Renal pelvis (tissue), 4 donors: ENCODE measurements around the gene WNT7B. TPM values are rescaled to one million over a fixed set of nuclear protein-coding genes. Genes with fewer than 3 reads are reported as not detected.

Source experiments
- DNase-seq: peaks from one replicate; pipeline ENCODE4 v3.0.0-alpha.2; 2013
- polyA plus RNA-seq, 3 donors: library from polyadenylated mRNA; unstranded; fragments of 120-200 nt; gene quantifications; one replicate each; pipeline ENCODE4 v1.2.1, GENCODE V29; 2013; ENCODE audit not compliant: insufficient read length in 3 of 3

The WNT7B gene
- polyA plus RNA-seq, 3 donors: 10.4 to 12.0 (median 11.1) TPM

GRCh38 chr22:45934168-45934564 is 42.8 kb downstream of the WNT7B start:
- DNase-seq: no peak

DNA sequence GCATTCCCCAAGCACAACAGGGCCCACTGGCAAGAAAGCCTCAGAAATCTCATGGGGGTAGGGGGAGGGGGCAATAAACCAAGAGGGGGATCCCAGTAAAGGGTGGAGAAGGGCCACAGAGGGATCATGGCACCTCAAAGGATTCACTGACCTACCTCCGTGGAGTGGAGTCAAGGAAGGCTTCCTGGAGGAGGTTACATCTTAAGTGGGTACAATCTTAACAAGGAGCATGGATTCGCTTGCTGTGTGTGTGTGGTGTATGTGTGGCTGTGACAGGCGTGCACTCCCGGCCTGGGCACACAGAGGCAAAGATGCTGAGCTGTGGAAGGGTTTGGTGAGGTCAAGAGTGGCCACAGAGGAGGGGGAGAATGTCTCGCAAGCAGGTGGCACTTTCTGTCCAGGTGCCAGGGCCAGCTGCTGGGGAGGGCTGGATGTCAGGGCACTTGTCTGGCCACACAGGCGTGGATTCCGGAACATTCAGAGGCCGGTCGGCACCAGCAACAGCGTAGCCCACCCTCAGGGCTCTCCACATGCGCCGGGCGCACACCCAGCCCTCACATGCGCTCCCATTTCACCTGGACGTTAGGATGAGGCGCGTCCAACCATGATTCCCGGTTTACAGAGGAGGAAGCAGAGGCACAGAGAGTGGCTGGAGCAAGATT is 43.3 kb downstream of the WNT7B start:
- no peak for DNase-seq

- no peak for DNase-seq
Measured at GRCh38 chr22:45932071-45932470, 44.9 kb downstream of the WNT7B start.

GRCh38 chr22:45931042-45931441 is 45.9 kb downstream of the WNT7B start:
- no peak for DNase-seq

- DNase-seq: no peak
Measured at GRCh38 chr22:45930324-45930723, 46.6 kb downstream of the WNT7B start.

DNA sequence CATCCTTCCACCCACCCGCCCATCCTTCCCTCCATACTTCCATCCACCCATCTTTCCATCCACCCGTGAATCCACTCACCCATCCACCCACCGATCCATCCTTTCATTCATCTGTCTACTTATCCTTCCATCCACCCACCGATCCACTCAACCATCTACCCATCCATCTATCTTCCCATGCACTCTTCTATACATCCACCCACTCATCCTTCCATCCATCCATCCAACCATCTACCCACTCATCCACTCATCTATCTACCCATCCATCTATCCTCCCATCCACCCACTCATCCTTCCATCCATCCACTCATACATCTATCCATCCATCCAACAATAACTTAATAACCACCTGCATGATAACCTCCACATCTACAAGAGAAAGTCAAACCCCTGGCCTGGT is 47.3 kb downstream of the WNT7B start:
- DNase-seq: no peak

GRCh38 chr22:45928726-45929368 is 48.1 kb downstream of the WNT7B start:
- DNase-seq: no peak

DNA sequence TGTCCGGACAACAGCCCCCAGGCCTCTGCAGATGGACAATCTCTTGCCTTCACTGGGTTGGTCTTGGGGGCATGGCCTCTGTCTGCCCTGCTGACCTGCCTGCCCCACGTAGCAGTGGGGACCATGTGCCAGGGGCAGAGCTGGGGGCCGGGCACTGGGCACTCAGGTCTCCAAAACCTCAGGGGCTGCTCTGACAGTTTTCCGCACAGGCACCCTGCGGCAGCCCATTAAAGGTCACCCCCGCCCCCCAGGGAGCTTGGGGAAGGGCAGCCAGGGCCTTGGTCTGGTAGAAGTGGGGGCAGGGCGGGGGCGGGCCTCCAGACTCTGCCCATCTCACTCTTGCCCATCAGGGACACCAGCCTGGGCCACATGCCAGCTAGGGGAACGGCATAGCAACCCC is 49.9 kb downstream of the WNT7B start:
- no peak for DNase-seq

GRCh38 chr22:45926433-45926832 is 50.5 kb downstream of the WNT7B start:
- no peak for DNase-seq

- DNase-seq: no peak
Measured at GRCh38 chr22:45925811-45926351, 51.1 kb downstream of the WNT7B start.

GRCh38 chr22:45923835-45924234 is 53.1 kb downstream of the WNT7B start:
- DNase-seq: no peak

- no peak for DNase-seq
Measured at GRCh38 chr22:45923212-45923611, 53.8 kb downstream of the WNT7B start.

DNA sequence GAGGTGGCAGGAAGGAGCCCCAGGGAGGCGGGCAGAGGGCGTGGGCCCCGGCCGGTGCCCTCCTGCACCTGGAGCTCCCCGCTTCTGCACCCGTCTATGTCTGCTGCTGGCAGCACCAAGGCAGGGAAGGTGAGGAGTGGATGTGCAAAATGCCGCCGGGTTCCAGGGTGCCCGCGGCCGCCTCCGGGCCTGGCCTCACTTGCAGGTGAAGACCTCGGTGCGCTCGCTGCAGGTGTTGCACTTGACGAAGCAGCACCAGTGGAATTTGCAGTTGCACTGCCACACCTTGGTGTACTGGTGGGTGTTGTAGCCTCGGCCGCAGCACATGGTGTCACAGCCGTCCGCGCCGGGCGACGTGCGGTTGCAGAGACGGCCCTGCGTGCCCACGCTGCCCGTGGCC is 54.3 kb downstream of the WNT7B start:
- no peak for DNase-seq

- DNase-seq: no peak
Measured at GRCh38 chr22:45922256-45922655, 54.7 kb downstream of the WNT7B start.

- no peak for DNase-seq
Measured at GRCh38 chr22:45919504-45920286, 57.3 kb downstream of the WNT7B start.

DNA sequence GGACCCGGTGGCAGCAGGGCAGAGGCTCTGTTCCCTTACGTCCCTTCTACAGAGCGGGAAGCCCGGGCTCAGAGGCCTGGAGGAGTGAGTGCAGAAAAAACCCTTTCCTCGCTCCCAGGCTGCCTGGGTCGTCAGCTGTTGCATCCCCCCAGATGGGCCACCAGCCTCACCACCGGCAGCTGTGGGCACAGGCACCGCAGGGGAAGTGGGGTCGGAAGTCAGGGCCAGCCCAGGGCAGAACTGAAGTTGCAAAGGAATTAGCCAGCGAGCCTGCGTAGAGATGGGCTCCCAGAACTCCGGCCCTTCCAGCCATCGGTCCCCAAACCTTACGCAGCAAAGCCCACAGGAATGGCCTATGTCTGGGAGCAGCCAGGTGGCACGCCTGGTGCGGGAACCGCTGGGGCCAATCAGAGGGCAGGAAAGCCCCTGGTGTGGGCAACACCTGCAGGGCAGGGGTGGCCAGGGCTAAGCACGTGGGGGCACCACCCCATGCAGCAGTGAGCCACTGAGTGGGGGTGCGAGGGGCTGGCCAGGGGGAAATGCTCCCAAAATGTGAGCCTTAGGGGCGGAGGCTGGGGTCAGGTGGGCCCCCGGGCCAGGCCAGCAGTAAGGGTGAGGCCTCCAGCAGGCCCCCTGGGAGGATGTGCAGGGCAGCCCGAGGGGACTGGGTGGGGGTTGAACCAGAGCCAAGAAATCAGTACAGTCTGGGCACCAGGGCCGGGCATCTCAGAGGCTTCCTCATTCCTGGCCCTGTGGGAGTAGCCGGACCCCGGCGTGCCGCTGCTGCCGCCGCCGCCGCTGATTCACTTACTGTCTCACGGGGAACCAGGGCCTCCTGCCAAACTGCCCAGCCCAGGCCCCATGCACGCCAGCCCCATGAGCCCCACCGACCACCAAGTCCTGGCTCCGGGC is 58.2 kb downstream of the WNT7B start:
- DNase-seq: no peak

GRCh38 chr22:45917700-45918458 is 59.1 kb downstream of the WNT7B start:
- no peak for DNase-seq

GRCh38 chr22:45917146-45917545 is 59.8 kb downstream of the WNT7B start:
- no peak for DNase-seq

- DNase-seq: no peak
Measured at GRCh38 chr22:45916515-45916914, 60.4 kb downstream of the WNT7B start.

DNA sequence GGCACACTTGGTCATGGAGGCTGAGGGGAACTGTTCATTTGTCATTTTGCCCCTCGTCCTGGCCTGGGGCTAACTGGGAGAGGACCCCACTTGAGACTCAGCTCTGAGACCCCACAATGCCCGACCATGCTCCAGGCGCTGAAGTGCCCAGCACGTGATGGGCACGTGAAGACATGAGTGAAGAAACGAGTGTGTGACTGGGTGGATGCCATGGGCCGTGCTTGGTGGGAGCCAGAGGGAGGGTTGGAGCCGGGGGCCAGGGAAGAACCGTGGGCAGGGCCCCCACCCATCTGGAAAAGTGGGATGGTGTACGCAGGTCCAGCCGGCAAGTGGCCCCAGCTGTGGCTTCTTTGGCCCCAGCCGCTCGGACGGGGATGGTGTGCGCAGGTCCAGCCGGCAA is 61.1 kb downstream of the WNT7B start:
- no peak for DNase-seq

GRCh38 chr22:45915151-45915550 is 61.8 kb downstream of the WNT7B start:
- no peak for DNase-seq
